Gastrocnemius medialis (tissue), 4 donors: ENCODE data around the gene SPRY4. TPM values are rescaled to one million over a fixed set of nuclear protein-coding genes. Genes with fewer than 3 reads are reported as not detected.
"Not testable (repeated sequence)": the region's sequence is repeated elsewhere in the genome, so short reads cannot be mapped to it uniquely, and the experiment has no call there.

Source experiments
- ATAC-seq, 2 donors: fragments of 150-250 bp; one replicate each; pipeline ENCODE4 v1.9.1; 2016
- DNase-seq, 2 donors: peaks; one replicate each; pipeline ENCODE4 v3.0.0-alpha.2; 2019
- H3K27ac ChIP-seq, 4 donors: fragments of 200-600 bp; sonication (generic); 1 replicate in 1 of 4; 2 replicates in 3 of 4; pipeline ENCODE4 v1.5.1; 2016 to 2018; ENCODE audit warnings: mild to moderate bottlenecking in 2 of 4, moderate library complexity in 1 of 4
- H3K27me3 ChIP-seq, 3 donors: fragments of 200-600 bp; sonication (generic) in 2 of 3; 1 replicate in 1 of 3; 2 replicates in 2 of 3; pipeline versions ENCODE4 v1.5.1 to v1.6.0; 2016 to 2019; ENCODE audit warnings: mild to moderate bottlenecking in 1 of 3, moderate library complexity in 1 of 3
- H3K36me3 ChIP-seq, 2 donors: fragments of 200-600 bp; sonication (generic) in 1 of 2; one replicate each; pipeline ENCODE4 v1.5.1; 2017 to 2018
- H3K4me1 ChIP-seq, 2 donors: fragments of 200-600 bp; sonication (generic) in 1 of 2; one replicate each; pipeline ENCODE4 v1.5.1; 2016 to 2017; ENCODE audit warnings: mild to moderate bottlenecking in 2 of 2
- H3K4me3 ChIP-seq, 4 donors: fragments of 200-600 bp; sonication (generic) in 3 of 4; 1 replicate in 1 of 4; 2 replicates in 3 of 4; pipeline ENCODE4 v1.5.1; 2016 to 2019; ENCODE audit warnings: mild to moderate bottlenecking in 2 of 4
- H3K9me3 ChIP-seq, 3 donors: fragments of 200-600 bp; sonication (generic) in 2 of 3; 1 replicate in 1 of 3; 2 replicates in 2 of 3; pipeline ENCODE4 v1.5.1; 2016 to 2019
- CTCF ChIP-seq, 5 experiments: fragments of 450-650 bp in 3 of 5; fragments of 200-600 bp in 2 of 5; sonication (generic) in 2 of 5; IDR thresholded peaks in 4 of 5; conservative IDR thresholded peaks in 1 of 5; 1 replicate in 4 of 5; 2 replicates in 1 of 5; pipeline ENCODE4 v1.5.1; 2016 to 2019; ENCODE audit warnings: antibody characterized with exemption in 5 of 5, mild to moderate bottlenecking in 3 of 5, moderate library complexity in 3 of 5
- POLR2A ChIP-seq, 2 donors: fragments of 450-650 bp; IDR thresholded peaks; one replicate each; pipeline ENCODE4 v1.6.1; 2017; ENCODE audit warnings: antibody characterized with exemption in 2 of 2, mild to moderate bottlenecking in 2 of 2, moderate library complexity in 2 of 2
- in situ Hi-C, 4 donors: fragments of 200-750 bp; cut with MboI; loops; one replicate each; pipeline versions ENCODE4 v1.15.0 to v1.8.0; 2017; ENCODE audit warnings: low sequenced_read_pairs in 4 of 4
- intact Hi-C: fragments of 100-400 bp; cut with DNase I; formaldehyde crosslinking; loops from one replicate; pipeline ENCODE4 v1.15.1; 2023; ENCODE audit warnings: low total_unique reads
- total RNA-seq, 4 donors: library from RNA; depleted of rRNA; stranded (reverse); fragments of >200 nt; gene quantifications; one replicate each; pipeline versions ENCODE4 v1.1.0 to v1.2.3, GENCODE V29; 2016

The SPRY4 gene
- total RNA-seq, 4 donors from 2014 or later = 4.3 to 6.9 (median 5.9) TPM

DNA sequence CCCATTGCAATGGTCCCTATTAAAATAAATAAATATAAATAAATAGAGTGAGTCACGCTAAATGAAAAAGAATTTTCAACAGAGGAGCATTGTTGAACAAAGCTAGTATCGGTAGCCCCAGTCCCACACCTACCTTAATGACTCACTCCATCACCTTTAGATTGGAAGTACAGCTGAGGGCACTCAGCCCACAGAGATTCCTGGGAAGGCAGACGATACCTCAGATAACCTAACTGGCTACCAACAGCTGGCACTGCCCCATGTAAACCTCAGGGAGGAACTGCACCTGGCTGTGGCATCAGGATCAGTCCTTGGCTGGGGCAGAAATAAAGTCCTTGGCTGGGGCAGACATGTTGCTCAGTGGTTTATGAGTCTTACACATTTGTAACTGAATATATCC lies 49.3 kb downstream of the SPRY4 start:
- no peaks in the 10 kb centered on the region for H3K36me3 ChIP-seq
- TF ChIP-seq CTCF (IDR thresholded peaks at IDR 0.05 in 4 of 5, conservative IDR thresholded peaks at IDR 0.05 in 1 of 5) = no peak
- no peak for TF ChIP-seq POLR2A (IDR thresholded peaks at IDR 0.05)
- intact Hi-C loops = no loop called here
- no peak for ATAC-seq
- no peak overlapping the region for H3K27ac ChIP-seq
- no peaks in the 10 kb centered on the region for H3K27me3 ChIP-seq
- H3K4me1 ChIP-seq = peaks cover 0 to 6% of the 10 kb centered on the region in 2 donors
- no peaks in the 10 kb centered on the region for H3K9me3 ChIP-seq
- DNase-seq = no peak
- no peak overlapping the region for H3K4me3 ChIP-seq
- in situ Hi-C loops = no loop called here

DNA sequence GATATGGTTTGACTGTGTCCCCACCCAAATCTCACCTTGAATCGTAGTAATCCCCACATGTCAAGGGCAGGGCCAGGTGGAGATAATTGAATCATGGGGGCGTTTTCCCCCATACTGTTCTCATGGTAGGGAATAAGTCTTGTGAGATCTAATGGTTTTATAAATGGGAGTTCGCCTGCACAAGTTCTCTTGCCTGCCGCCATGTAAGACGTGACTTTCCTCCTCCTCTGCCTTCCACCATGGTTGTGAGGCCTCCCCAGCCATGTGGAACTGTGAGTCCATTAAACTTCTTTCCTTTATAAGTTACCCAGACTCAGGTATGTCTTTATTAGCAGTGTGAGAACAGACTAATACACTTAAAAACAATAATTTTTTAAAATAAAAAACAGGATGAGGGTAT lies 52.2 kb downstream of the SPRY4 start:
- in situ Hi-C loops, H3K4me1 ChIP-seq, ATAC-seq, DNase-seq, H3K9me3 ChIP-seq, H3K4me3 ChIP-seq, H3K27ac ChIP-seq, intact Hi-C loops, H3K27me3 ChIP-seq, H3K36me3 ChIP-seq: not testable (repeated sequence)

DNA sequence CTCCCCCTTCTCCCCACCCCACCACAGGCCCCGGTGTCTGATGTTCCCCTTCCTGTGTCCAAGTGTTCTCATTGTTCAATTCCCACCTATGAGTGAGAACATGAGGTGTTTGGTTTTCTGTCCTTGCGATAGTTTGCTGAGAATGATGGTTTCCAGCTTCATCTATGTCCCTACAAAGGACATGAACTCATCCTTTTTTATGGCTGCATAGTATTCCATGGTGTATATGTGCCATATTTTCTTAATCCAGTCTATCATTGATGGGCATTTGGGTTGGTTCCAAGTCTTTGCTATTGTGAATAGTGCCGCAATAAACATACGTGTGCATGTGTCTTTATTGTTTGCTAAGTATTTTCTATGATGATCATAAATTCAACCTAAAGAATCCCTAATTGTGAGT lies 60.7 kb downstream of the SPRY4 start:
- DNase-seq, H3K4me1 ChIP-seq, ATAC-seq, in situ Hi-C loops, intact Hi-C loops, H3K9me3 ChIP-seq, H3K4me3 ChIP-seq, H3K27ac ChIP-seq, H3K36me3 ChIP-seq, H3K27me3 ChIP-seq: not testable (repeated sequence)

- no peaks in the 10 kb centered on the region for H3K36me3 ChIP-seq
- H3K4me1 ChIP-seq = no peaks in the 10 kb centered on the region
- TF ChIP-seq CTCF (IDR thresholded peaks at IDR 0.05 in 4 of 5, conservative IDR thresholded peaks at IDR 0.05 in 1 of 5) (no peak), POLR2A (IDR thresholded peaks at IDR 0.05) (no peak)
- H3K27me3 ChIP-seq = no peaks in the 10 kb centered on the region
- intact Hi-C loops (no loop called here), in situ Hi-C loops (no loop called here)
- H3K4me3 ChIP-seq = no peak overlapping the region
- H3K9me3 ChIP-seq = no peaks in the 10 kb centered on the region
- no peak overlapping the region for H3K27ac ChIP-seq
- no peak for ATAC-seq
- DNase-seq = no peak
These were observed 61.5 kb downstream of the SPRY4 start for GRCh38 chr5:142263346-142263745.

DNA sequence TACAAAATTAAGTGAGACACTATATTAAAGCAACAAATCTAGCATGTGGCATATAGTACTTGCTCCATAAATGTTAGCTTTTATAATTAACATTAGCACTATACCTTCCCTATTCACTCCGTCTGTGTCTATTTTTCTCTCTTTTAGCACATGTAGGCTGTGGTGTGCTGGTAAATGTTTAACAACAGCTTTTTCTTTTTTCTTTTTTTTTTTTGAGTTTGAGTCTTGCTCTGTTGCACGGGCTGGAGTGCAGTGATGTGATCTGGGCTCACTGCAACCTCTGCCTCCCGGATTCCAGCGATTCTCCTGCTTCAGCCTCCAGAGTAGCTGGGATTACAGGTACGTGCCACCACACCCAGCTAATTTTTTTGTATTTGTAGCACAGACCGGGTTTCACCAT lies 62.1 kb downstream of the SPRY4 start:
- no peaks in the 10 kb centered on the region for H3K36me3 ChIP-seq
- no peaks in the 10 kb centered on the region for H3K27me3 ChIP-seq
- in situ Hi-C loops = no loop called here
- no peaks in the 10 kb centered on the region for H3K4me1 ChIP-seq
- TF ChIP-seq CTCF (IDR thresholded peaks at IDR 0.05 in 4 of 5, conservative IDR thresholded peaks at IDR 0.05 in 1 of 5) (no peak), POLR2A (IDR thresholded peaks at IDR 0.05) (no peak)
- H3K27ac ChIP-seq = no peak overlapping the region
- no peak overlapping the region for H3K4me3 ChIP-seq
- intact Hi-C loops = no loop called here
- DNase-seq (no peak), ATAC-seq (no peak)
- H3K9me3 ChIP-seq = no peaks in the 10 kb centered on the region

Other genes starting within 250 kb of the SPRY4 start
- gene NDFIP1, start 216.2 kb downstream of the SPRY4 start, total RNA-seq = 10 to 100 TPM; 37.1 to 63.5 (median 42.5) TPM